Smooth muscle cell (in vitro differentiated cells): ENCODE measurements around the gene TMEM272. TPM values are rescaled to one million over a fixed set of nuclear protein-coding genes. Genes with fewer than 3 reads are reported as not detected.
A peak's percentile ranks its signal among the peaks of the same experiment; 100 is the strongest.

ENCODE experiments used
- DNase-seq: peaks from one replicate; lab custom pipeline; 2025; ENCODE audit not compliant: unreplicated experiment; lab: John Stamatoyannopoulos, UW
- H2AFZ ChIP-seq: fragments of 200-600 bp; sonication (generic); 2 replicates; pipeline ENCODE4 v1.6.0; 2016; ENCODE audit warnings: antibody characterized with exemption, low read depth, mild to moderate bottlenecking
- H3F3A ChIP-seq: fragments of 200-600 bp; sonication (generic); 2 replicates; pipeline ENCODE4 v1.6.0; 2017; ENCODE audit warnings: antibody characterized with exemption, low read depth
- H3K27ac ChIP-seq: fragments of 200-600 bp; sonication (generic); 2 replicates; pipeline ENCODE4 v1.5.1; 2016; ENCODE audit warnings: low read depth, mild to moderate bottlenecking
- H3K27me3 ChIP-seq: fragments of 200-600 bp; sonication (generic); 2 replicates; pipeline ENCODE4 v1.6.1; 2016; ENCODE audit warnings: low read depth, mild to moderate bottlenecking
- H3K36me3 ChIP-seq: fragments of 200-600 bp; sonication (generic); 2 replicates; pipeline ENCODE4 v1.5.1; 2016; ENCODE audit warnings: low read depth
- H3K4me1 ChIP-seq: fragments of 200-600 bp; sonication (generic); 2 replicates; pipeline ENCODE4 v1.5.1; 2016; ENCODE audit warnings: low read depth
- H3K4me2 ChIP-seq: fragments of 200-600 bp; sonication (generic); 2 replicates; pipeline ENCODE4 v1.6.0; 2016; ENCODE audit warnings: mild to moderate bottlenecking
- H3K4me3 ChIP-seq: fragments of 200-600 bp; sonication (generic); 2 replicates; pipeline ENCODE4 v1.5.1; 2016; ENCODE audit warnings: mild to moderate bottlenecking
- H3K79me2 ChIP-seq: fragments of 200-600 bp; sonication (generic); 2 replicates; pipeline ENCODE4 v1.6.0; 2016; ENCODE audit warnings: low read depth, mild to moderate bottlenecking
- H3K9ac ChIP-seq: fragments of 200-600 bp; sonication (generic); 2 replicates; pipeline ENCODE4 v1.6.0; 2016; ENCODE audit warnings: low read depth
- H3K9me3 ChIP-seq: fragments of 200-600 bp; sonication (generic); replicated peaks from 2 replicates; pipeline ENCODE4 v1.5.1; 2016; ENCODE audit warnings: low read depth
- H4K20me1 ChIP-seq: fragments of 200-600 bp; sonication (generic); 2 replicates; pipeline ENCODE4 v1.6.0; 2016; ENCODE audit warnings: low read depth
- CTCF ChIP-seq: fragments of 200-600 bp; sonication (generic); IDR thresholded peaks from 2 replicates; pipeline ENCODE4 v1.5.1; 2017; ENCODE audit warnings: borderline replicate concordance, mild to moderate bottlenecking, antibody characterized with exemption; ENCODE audit not compliant: insufficient read depth, poor library complexity, severe bottlenecking
- WGBS: methylation state at CpG from one replicate; pipeline ENCODE4 v1.1.7; 2016; ENCODE audit warnings: low lambda C conversion rate; 5-methylcytosine and 5-hydroxymethylcytosine counted together
- polyA plus RNA-seq: library from polyadenylated mRNA; unstranded; fragments of >200 nt; fragmentation: Nextera tagmentation; extraction: Ambion mirVana; gene quantifications from 2 replicates; pipeline ENCODE4 v1.2.1, GENCODE V29; 2016
- total RNA-seq: library from RNA; depleted of rRNA; stranded (reverse); fragments of >200 nt; gene quantifications from 2 replicates; pipeline ENCODE4 v1.2.3, GENCODE V29; 2014

Gene TMEM272
- total and polyA plus RNA-seq, 2 experiments from 2014 or later = 0.18 to 0.26 TPM

GRCh38 chr13:51765142-51765515 is 79.8 kb downstream of the TMEM272 start:
- Histone ChIP-seq H2AFZ (no peak overlapping the region), H3K27me3 (no peaks in the 10 kb centered on the region), H3K4me1 (peaks cover 4% of the 10 kb centered on the region), H3K9me3 (no peaks in the 10 kb centered on the region), H4K20me1 (no peaks in the 10 kb centered on the region), H3K36me3 (no peaks in the 10 kb centered on the region), H3K4me2 (peak overlapping the region; percentile 73), H3K79me2 (no peaks in the 10 kb centered on the region), H3F3A (peaks cover 14% of the 10 kb centered on the region), H3K9ac (no peak overlapping the region), H3K27ac (peak overlapping the region; percentile 72), H3K4me3 (no peak overlapping the region)
- DNase-seq = no peak
- 59% methylated on average over 4 of the region's 4 CpGs for WGBS
- no peak for TF ChIP-seq CTCF

- H3K36me3 ChIP-seq = no peaks in the 10 kb centered on the region
- H2AFZ ChIP-seq = no peak overlapping the region
- no peaks in the 10 kb centered on the region for H3K9me3 ChIP-seq
- DNase-seq = peak; percentile 16
- peak overlapping the region; percentile 11 for H3K9ac ChIP-seq
- H3K4me1 ChIP-seq = peaks cover 4% of the 10 kb centered on the region
- H3F3A ChIP-seq = peaks cover 14% of the 10 kb centered on the region
- TF ChIP-seq CTCF = no peak
- no peaks in the 10 kb centered on the region for H3K27me3 ChIP-seq
- peak overlapping the region; percentile 72 for H3K27ac ChIP-seq
- no peaks in the 10 kb centered on the region for H4K20me1 ChIP-seq
- 54% methylated on average over 12 of the region's 12 CpGs for WGBS
- no peak overlapping the region for H3K4me3 ChIP-seq
- peak overlapping the region; percentile 73 for H3K4me2 ChIP-seq
- H3K79me2 ChIP-seq = no peaks in the 10 kb centered on the region
Observed at GRCh38 chr13:51764184-51765141, 80.5 kb downstream of the TMEM272 start.

GRCh38 chr13:51763486-51763885 is 81.5 kb downstream of the TMEM272 start:
- Histone ChIP-seq H3F3A (peaks cover 14% of the 10 kb centered on the region), H4K20me1 (no peaks in the 10 kb centered on the region), H2AFZ (no peak overlapping the region), H3K9me3 (no peaks in the 10 kb centered on the region), H3K79me2 (no peaks in the 10 kb centered on the region), H3K27me3 (no peaks in the 10 kb centered on the region), H3K27ac (no peak overlapping the region), H3K9ac (no peak overlapping the region), H3K4me1 (peaks cover 4% of the 10 kb centered on the region), H3K4me2 (no peak overlapping the region), H3K36me3 (no peaks in the 10 kb centered on the region), H3K4me3 (no peak overlapping the region)
- WGBS = 98% methylated on average over 2 of the region's 2 CpGs
- DNase-seq = no peak
- no peak for TF ChIP-seq CTCF

Other genes starting within 250 kb of the TMEM272 start
- 4.3 and 5.7 TPM in 2 replicates for gene DHRS12, start 41.0 kb downstream of the TMEM272 start, total RNA-seq
- gene DHRS12, start 41.0 kb downstream of the TMEM272 start, polyA plus RNA-seq = 9.8 and 9.9 TPM in 2 replicates
- not detected in 2 replicates for gene CCDC70, start 16.8 kb upstream of the TMEM272 start, total RNA-seq
- not detected in 2 replicates for gene CCDC70, start 16.8 kb upstream of the TMEM272 start, polyA plus RNA-seq
- 21.5 and 23.5 TPM in 2 replicates for gene ATP7B, start 166.3 kb upstream of the TMEM272 start, total RNA-seq
- gene ATP7B, start 166.3 kb upstream of the TMEM272 start, polyA plus RNA-seq = 9.3 and 10.0 TPM in 2 replicates
- gene ALG11, start 167.2 kb upstream of the TMEM272 start, total RNA-seq = 28.4 and 61.3 TPM in 2 replicates
- 26.8 and 34.7 TPM in 2 replicates for gene ALG11, start 167.2 kb upstream of the TMEM272 start, polyA plus RNA-seq
- 18.3 and 18.5 TPM in 2 replicates for gene UTP14C, start 179.5 kb upstream of the TMEM272 start, total RNA-seq
- gene UTP14C, start 179.5 kb upstream of the TMEM272 start, polyA plus RNA-seq = 8.1 and 8.7 TPM in 2 replicates